Suprapubic skin (tissue), 4 donors: ENCODE results near the gene SP100.

Experiments
- CTCF ChIP-seq, 2 donors: fragments of 200-600 bp in 1 of 2; fragments of 450-650 bp in 1 of 2; sonication (generic) in 1 of 2; IDR thresholded peaks; one replicate each; pipeline ENCODE4 v1.5.1; 2016 to 2019; ENCODE audit warnings: antibody characterized with exemption in 2 of 2, mild to moderate bottlenecking in 1 of 2, moderate library complexity in 1 of 2
- POLR2A ChIP-seq, 2 donors: fragments of 450-650 bp; IDR thresholded peaks; one replicate each; pipeline ENCODE4 v1.6.1; 2017; ENCODE audit warnings: antibody characterized with exemption in 2 of 2, mild to moderate bottlenecking in 2 of 2, moderate library complexity in 2 of 2
- POLR2AphosphoS5 ChIP-seq, 3 donors: sonication (generic); formaldehyde crosslinking; IDR thresholded peaks; one replicate each; pipeline ENCODE4 v1.6.1; 2017; ENCODE audit warnings: antibody characterized with exemption in 3 of 3

GRCh38 chr2:230417436-230417835 lies 1.4 kb downstream of the SP100 start:
- TF ChIP-seq CTCF (IDR thresholded peaks at IDR 0.05) (no peak), POLR2AphosphoS5 (IDR thresholded peaks at IDR 0.05) (no peak), POLR2A (IDR thresholded peaks at IDR 0.05) (no peak)
